Loucy (cell line): ENCODE data around the gene ZBTB16.

Source experiments
- H2AFZ ChIP-seq: fragments of 200-600 bp; sonication (generic); 2 replicates; pipeline ENCODE4 v1.6.0; 2016; ENCODE audit warnings: antibody characterized with exemption, mild to moderate bottlenecking, low read length, moderate library complexity
- H3F3A ChIP-seq: fragments of 200-600 bp; 2 replicates; pipeline ENCODE4 v1.6.0; 2016; ENCODE audit warnings: antibody characterized with exemption, low read depth, mild to moderate bottlenecking
- H3K27me3 ChIP-seq: fragments of 200-600 bp; sonication (generic); 2 replicates; pipeline ENCODE4 v1.6.1; 2014; ENCODE audit warnings: low read length, mild to moderate bottlenecking; ENCODE audit not compliant: insufficient read depth, poor library complexity, severe bottlenecking
- H3K36me3 ChIP-seq: fragments of 200-600 bp; sonication (generic); 2 replicates; pipeline ENCODE4 v1.6.1; 2016; ENCODE audit warnings: low read length; ENCODE audit not compliant: insufficient read depth
- H3K4me1 ChIP-seq: fragments of 200-600 bp; sonication (generic); 2 replicates; pipeline ENCODE4 v1.5.1; 2014; ENCODE audit warnings: low read length, mild to moderate bottlenecking; ENCODE audit not compliant: insufficient read depth, poor library complexity, severe bottlenecking
- H3K4me2 ChIP-seq: fragments of 200-600 bp; sonication (generic); 2 replicates; pipeline ENCODE4 v1.6.0; 2014; ENCODE audit warnings: antibody characterized with exemption, low read length, low read depth, mild to moderate bottlenecking; ENCODE audit not compliant: poor library complexity, severe bottlenecking
- H3K4me3 ChIP-seq: fragments of 200-600 bp; sonication (generic); 2 replicates; pipeline ENCODE4 v1.5.1; 2014; ENCODE audit warnings: low read length, mild to moderate bottlenecking, mixed read lengths; ENCODE audit not compliant: poor library complexity, severe bottlenecking
- H3K79me2 ChIP-seq: fragments of 200-600 bp; sonication (generic); 2 replicates; pipeline ENCODE4 v1.6.1; 2014; ENCODE audit warnings: low read length; ENCODE audit not compliant: insufficient read depth
- H3K9ac ChIP-seq: fragments of 200-600 bp; sonication (generic); 2 replicates; pipeline ENCODE4 v1.6.0; 2014; ENCODE audit warnings: mild to moderate bottlenecking, low read depth, low read length, moderate library complexity; ENCODE audit not compliant: poor library complexity, severe bottlenecking
- H3K9me2 ChIP-seq: fragments of 200-600 bp; sonication (generic); replicated peaks from 2 replicates; pipeline ENCODE4 v1.6.1; 2016; ENCODE audit warnings: low read depth, low read length, mixed read lengths
- H3K9me3 ChIP-seq: fragments of 200-600 bp; sonication (generic); 2 replicates; pipeline ENCODE4 v1.6.1; 2014; ENCODE audit warnings: mild to moderate bottlenecking, antibody characterized with exemption, low read length, low read depth; ENCODE audit not compliant: insufficient read depth
- H4K20me1 ChIP-seq: fragments of 200-600 bp; sonication (generic); 2 replicates; pipeline ENCODE4 v1.6.0; 2014; ENCODE audit warnings: antibody characterized with exemption, low read length, mild to moderate bottlenecking; ENCODE audit not compliant: insufficient read depth, poor library complexity, severe bottlenecking
- CTCF ChIP-seq: fragments of 200-600 bp; sonication (generic); conservative IDR thresholded peaks from 2 replicates; pipeline ENCODE4 v1.5.1; 2014; ENCODE audit warnings: mild to moderate bottlenecking, antibody characterized with exemption, low read length
- EZH2phosphoT487 ChIP-seq: fragments of 200-600 bp; IDR thresholded peaks from 2 replicates; pipeline ENCODE4 v1.6.1; 2018; ENCODE audit warnings: antibody characterized with exemption, mild to moderate bottlenecking, moderate library complexity, borderline replicate concordance

ZBTB16 gene

GRCh38 chr11:114284914-114285313 is 225.4 kb downstream of the ZBTB16 start:
- H3K79me2 ChIP-seq = no peaks in the 10 kb centered on the region
- no peaks in the 10 kb centered on the region for H3K9me2 ChIP-seq
- no peaks in the 10 kb centered on the region for H3F3A ChIP-seq
- no peaks in the 10 kb centered on the region for H4K20me1 ChIP-seq
- H3K9ac ChIP-seq = no peak overlapping the region
- H3K4me3 ChIP-seq = no peak overlapping the region
- H3K4me1 ChIP-seq = no peaks in the 10 kb centered on the region
- H2AFZ ChIP-seq = no peak overlapping the region
- no peak overlapping the region for H3K4me2 ChIP-seq
- H3K27me3 ChIP-seq = peaks cover 7% of the 10 kb centered on the region
- no peak for TF ChIP-seq EZH2phosphoT487
- H3K9me3 ChIP-seq = no peaks in the 10 kb centered on the region
- no peaks in the 10 kb centered on the region for H3K36me3 ChIP-seq

GRCh38 chr11:114285599-114285998 is 226.1 kb downstream of the ZBTB16 start:
- Histone ChIP-seq H3K4me1 (no peaks in the 10 kb centered on the region), H3K4me2 (no peak overlapping the region)
- TF ChIP-seq CTCF (no peak), EZH2phosphoT487 (no peak)

GRCh38 chr11:114286229-114286628 is 226.7 kb downstream of the ZBTB16 start:
- Histone ChIP-seq H3K4me2 (no peak overlapping the region), H3F3A (no peaks in the 10 kb centered on the region)
- TF ChIP-seq EZH2phosphoT487 (no peak), CTCF (no peak)

More at GRCh38 chr11:114285599-114285998, 226.1 kb downstream of the ZBTB16 start:
- H3K9me3 ChIP-seq = no peaks in the 10 kb centered on the region
- no peak overlapping the region for H3K9ac ChIP-seq
- H3K36me3 ChIP-seq = no peaks in the 10 kb centered on the region
- no peaks in the 10 kb centered on the region for H3K79me2 ChIP-seq
- H3K4me3 ChIP-seq = no peak overlapping the region
- no peak overlapping the region for H2AFZ ChIP-seq
- H3K27me3 ChIP-seq = peaks cover 7% of the 10 kb centered on the region
- no peaks in the 10 kb centered on the region for H4K20me1 ChIP-seq
- no peaks in the 10 kb centered on the region for H3F3A ChIP-seq
- H3K9me2 ChIP-seq = no peaks in the 10 kb centered on the region

GRCh38 chr11:114287154-114287553 is 227.6 kb downstream of the ZBTB16 start:
- H3K4me1 ChIP-seq = no peaks in the 10 kb centered on the region
- H3K9ac ChIP-seq = no peak overlapping the region
- no peaks in the 10 kb centered on the region for H3K9me3 ChIP-seq
- no peaks in the 10 kb centered on the region for H3K36me3 ChIP-seq
- no peaks in the 10 kb centered on the region for H3K9me2 ChIP-seq
- H3F3A ChIP-seq = no peaks in the 10 kb centered on the region
- no peak for TF ChIP-seq EZH2phosphoT487
- TF ChIP-seq CTCF = no peak
- H3K4me2 ChIP-seq = no peak overlapping the region
- H2AFZ ChIP-seq = no peak overlapping the region
- no peaks in the 10 kb centered on the region for H4K20me1 ChIP-seq
- no peak overlapping the region for H3K4me3 ChIP-seq
- H3K79me2 ChIP-seq = no peaks in the 10 kb centered on the region
- H3K27me3 ChIP-seq = peaks cover 7% of the 10 kb centered on the region

More at GRCh38 chr11:114286229-114286628, 226.7 kb downstream of the ZBTB16 start:
- H3K4me3 ChIP-seq = no peak overlapping the region
- no peaks in the 10 kb centered on the region for H3K9me3 ChIP-seq
- H3K4me1 ChIP-seq = no peaks in the 10 kb centered on the region
- H3K27me3 ChIP-seq = peaks cover 7% of the 10 kb centered on the region
- no peak overlapping the region for H3K9ac ChIP-seq
- no peaks in the 10 kb centered on the region for H4K20me1 ChIP-seq
- no peaks in the 10 kb centered on the region for H3K79me2 ChIP-seq
- no peaks in the 10 kb centered on the region for H3K9me2 ChIP-seq
- no peak overlapping the region for H2AFZ ChIP-seq
- H3K36me3 ChIP-seq = no peaks in the 10 kb centered on the region
